Kidney (tissue), 14 donors: ENCODE data around the gene SHROOM4. TPM values are rescaled to one million over a fixed set of nuclear protein-coding genes. Genes with fewer than 3 reads are reported as not detected.

Experiments used
- DNase-seq, 5 donors: peaks; one replicate each; pipeline ENCODE4 v3.0.0-alpha.2; 2013 to 2020
- FAIRE-seq: peaks from 2 replicates; lab custom pipeline; 2012; peaks lifted over from hg19 to GRCh38; lab: Jason Lieb, UNC
- H3K27ac ChIP-seq, 2 donors: one replicate each; pipeline ENCODE4 v1.7.0; 2013; ENCODE audit warnings: low read depth in 2 of 2, low read length in 2 of 2, inconsistent platforms in 1 of 2
- H3K27me3 ChIP-seq: one replicate; pipeline ENCODE4 v1.7.1; 2013; ENCODE audit warnings: low read length, inconsistent platforms; ENCODE audit not compliant: control insufficient read depth, insufficient read depth
- H3K36me3 ChIP-seq, 3 donors: one replicate each; pipeline versions ENCODE4 v1.7.0 to v1.7.1; 2013; ENCODE audit warnings: low read length in 3 of 3, control low read depth in 1 of 3, inconsistent platforms in 1 of 3; ENCODE audit not compliant: insufficient read depth in 3 of 3, control insufficient read depth in 2 of 3
- H3K4me1 ChIP-seq, 3 donors: one replicate each; pipeline versions ENCODE4 v1.7.0 to v1.7.1; 2013; ENCODE audit warnings: low read length in 3 of 3, inconsistent platforms in 1 of 3, low read depth in 1 of 3; ENCODE audit not compliant: control insufficient read depth in 2 of 3, insufficient read depth in 2 of 3
- H3K4me3 ChIP-seq, 3 donors: one replicate each; pipeline versions ENCODE4 v1.7.0 to v1.8.1; 2013; ENCODE audit warnings: low read length in 3 of 3, control low read depth in 1 of 3, inconsistent platforms in 1 of 3
- H3K9ac ChIP-seq, 3 donors: one replicate each; pipeline versions ENCODE4 v1.7.0 to v1.7.1; 2013; ENCODE audit warnings: low read length in 3 of 3, control low read depth in 1 of 3, inconsistent platforms in 1 of 3
- H3K9me3 ChIP-seq, 3 donors: one replicate each; pipeline versions ENCODE4 v1.7.0 to v1.7.1; 2013; ENCODE audit warnings: low read length in 3 of 3, control low read depth in 1 of 3, inconsistent platforms in 1 of 3; ENCODE audit not compliant: control insufficient read depth in 2 of 3, insufficient read depth in 1 of 3
- intact Hi-C: fragments of 100-400 bp; cut with DNase I; formaldehyde crosslinking; loops from one replicate; pipeline ENCODE4 v1.11.1; 2022
- polyA plus RNA-seq: library from polyadenylated mRNA; stranded (reverse); fragments of 350-450 nt; fragmentation: Illumina TruSeq; extraction: RNeasy Lipid Tissue Mini Kit (QIAGEN cat#74804); gene quantifications from one replicate; pipeline ENCODE4 v1.2.3, GENCODE V29; 2014; ENCODE audit warnings: low read depth, low replicate concordance; ENCODE audit not compliant: insufficient read depth
- total RNA-seq: library from RNA; stranded (reverse); fragmentation: NEBNext Ultra II Directional; extraction: Animal tissue kit (Norgen Biotek cat#: 25700); gene quantifications from one replicate; pipeline ENCODE4 v1.2.1, GENCODE V29; 2021
- TF ChIP-seq, protein P1 (sequence below): IDR thresholded peaks from 3 replicates; pipeline ENCODE4 v1.5.1; 2012; ENCODE audit warnings: mild to moderate bottlenecking, moderate library complexity, borderline replicate concordance; ENCODE audit not compliant: insufficient read depth; ENCODE audit errors: extremely low read depth
- donor health status: control.
- donor health status: control.
- donor health status: control.
- donor health status: control.
- donor health status: control.
- donor health status: DM: yes; HTN: yes; CAD: no.
- donor health status: Normal renal cell carcinoma (clear cell type).

Gene SHROOM4
- total and polyA plus RNA-seq, 2 donors from 2014 or later = 5.7 to 21.8 TPM

- no peak for DNase-seq
- TF ChIP-seq, protein P1, sequence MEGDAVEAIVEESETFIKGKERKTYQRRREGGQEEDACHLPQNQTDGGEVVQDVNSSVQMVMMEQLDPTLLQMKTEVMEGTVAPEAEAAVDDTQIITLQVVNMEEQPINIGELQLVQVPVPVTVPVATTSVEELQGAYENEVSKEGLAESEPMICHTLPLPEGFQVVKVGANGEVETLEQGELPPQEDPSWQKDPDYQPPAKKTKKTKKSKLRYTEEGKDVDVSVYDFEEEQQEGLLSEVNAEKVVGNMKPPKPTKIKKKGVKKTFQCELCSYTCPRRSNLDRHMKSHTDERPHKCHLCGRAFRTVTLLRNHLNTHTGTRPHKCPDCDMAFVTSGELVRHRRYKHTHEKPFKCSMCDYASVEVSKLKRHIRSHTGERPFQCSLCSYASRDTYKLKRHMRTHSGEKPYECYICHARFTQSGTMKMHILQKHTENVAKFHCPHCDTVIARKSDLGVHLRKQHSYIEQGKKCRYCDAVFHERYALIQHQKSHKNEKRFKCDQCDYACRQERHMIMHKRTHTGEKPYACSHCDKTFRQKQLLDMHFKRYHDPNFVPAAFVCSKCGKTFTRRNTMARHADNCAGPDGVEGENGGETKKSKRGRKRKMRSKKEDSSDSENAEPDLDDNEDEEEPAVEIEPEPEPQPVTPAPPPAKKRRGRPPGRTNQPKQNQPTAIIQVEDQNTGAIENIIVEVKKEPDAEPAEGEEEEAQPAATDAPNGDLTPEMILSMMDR = no peak
Measured at GRCh38 chrX:50626432-50626831, 187.6 kb downstream of the SHROOM4 start.

GRCh38 chrX:50622751-50623150 lies 191.2 kb downstream of the SHROOM4 start:
- H3K9ac ChIP-seq = no peak overlapping the region
- H3K4me1 ChIP-seq = no peaks in the 10 kb centered on the region
- intact Hi-C loops = no loop called here
- peaks cover 4% of the 10 kb centered on the region for H3K27me3 ChIP-seq
- no peak overlapping the region for H3K4me3 ChIP-seq
- H3K27ac ChIP-seq = no peak overlapping the region
- peaks cover 0 to 5% (median 0%) of the 10 kb centered on the region in 3 donors for H3K36me3 ChIP-seq
- DNase-seq (no peak), FAIRE-seq (no peak)
- TF ChIP-seq, protein P1 = no peak
- H3K9me3 ChIP-seq = no peaks in the 10 kb centered on the region

More at GRCh38 chrX:50626432-50626831, 187.6 kb downstream of the SHROOM4 start:
- no peak overlapping the region for H3K4me3 ChIP-seq
- H3K27me3 ChIP-seq = no peaks in the 10 kb centered on the region
- intact Hi-C loops = no loop called here
- peaks cover 0 to 5% (median 0%) of the 10 kb centered on the region in 3 donors for H3K36me3 ChIP-seq
- H3K27ac ChIP-seq = no peak overlapping the region
- H3K4me1 ChIP-seq = peaks cover 0 to 2% (median 0%) of the 10 kb centered on the region in 3 donors
- H3K9ac ChIP-seq = no peak overlapping the region
- no peaks in the 10 kb centered on the region for H3K9me3 ChIP-seq
- FAIRE-seq = no peak

GRCh38 chrX:50618788-50619558 lies 195.0 kb downstream of the SHROOM4 start:
- FAIRE-seq (no peak), DNase-seq (peak in 1 of 5 donors; percentile 23)
- no peak overlapping the region for H3K9ac ChIP-seq
- H3K27ac ChIP-seq = no peak overlapping the region
- intact Hi-C loops = no loop called here
- H3K4me1 ChIP-seq = no peaks in the 10 kb centered on the region
- no peak overlapping the region for H3K4me3 ChIP-seq
- TF ChIP-seq, protein P1 = no peak
- H3K27me3 ChIP-seq = peaks cover 4% of the 10 kb centered on the region
- H3K36me3 ChIP-seq = peaks cover 0 to 5% (median 0%) of the 10 kb centered on the region in 3 donors
- H3K9me3 ChIP-seq = no peaks in the 10 kb centered on the region
